Spleen (tissue), 7 donors: ENCODE results near the gene YIPF3.
"Not testable (repeated sequence)": the region's sequence is repeated elsewhere in the genome, so short reads cannot be mapped to it uniquely, and the experiment has no call there.

Experiments used
- POLR2AphosphoS5 ChIP-seq, 3 donors: sonication (generic); formaldehyde crosslinking; IDR thresholded peaks; one replicate each; pipeline ENCODE4 v1.5.1; 2017; ENCODE audit warnings: antibody characterized with exemption in 3 of 3
- TF ChIP-seq, protein P1 (sequence below), 11 experiments: fragments of 200-600 bp in 7 of 11; fragments of 450-650 bp in 4 of 11; sonication (generic) in 4 of 11; IDR thresholded peaks in 8 of 11; conservative IDR thresholded peaks in 3 of 11; 1 replicate in 7 of 11; 2 replicates in 4 of 11; pipeline versions ENCODE4 v1.4.0 to v1.8.0; 2016 to 2021; ENCODE audit warnings: antibody characterized with exemption in 11 of 11, inconsistent platforms in 4 of 11, mild to moderate bottlenecking in 1 of 11
- donor health status: DM: no; HTN: no; CAD: no; lungs with moderate emphysema.
- donor health status: DM: no; HTN: no; CAD: no.
- donor health status: DM: no; HTN: no; CAD: no.

DNA sequence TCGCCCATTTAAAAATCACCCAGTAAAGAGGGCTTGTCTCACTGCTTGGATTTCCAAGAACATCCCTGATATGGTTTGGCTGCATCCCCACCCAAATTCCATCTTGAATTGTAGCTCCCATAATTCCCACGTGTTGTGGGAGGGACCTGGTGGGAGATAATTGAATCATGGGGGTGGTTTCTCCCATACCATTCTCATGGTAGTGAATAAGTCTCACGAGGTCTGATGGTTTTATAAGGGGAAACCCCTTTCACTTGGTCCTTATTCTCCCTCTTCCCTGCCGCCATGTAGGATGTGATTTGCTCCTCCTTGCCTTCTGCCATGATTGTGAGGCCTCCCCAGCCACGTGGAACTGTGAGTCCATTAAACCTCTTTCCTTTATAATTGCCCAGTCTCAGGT lies 49.5 kb downstream of the YIPF3 start:
- TF ChIP-seq, protein P1, sequence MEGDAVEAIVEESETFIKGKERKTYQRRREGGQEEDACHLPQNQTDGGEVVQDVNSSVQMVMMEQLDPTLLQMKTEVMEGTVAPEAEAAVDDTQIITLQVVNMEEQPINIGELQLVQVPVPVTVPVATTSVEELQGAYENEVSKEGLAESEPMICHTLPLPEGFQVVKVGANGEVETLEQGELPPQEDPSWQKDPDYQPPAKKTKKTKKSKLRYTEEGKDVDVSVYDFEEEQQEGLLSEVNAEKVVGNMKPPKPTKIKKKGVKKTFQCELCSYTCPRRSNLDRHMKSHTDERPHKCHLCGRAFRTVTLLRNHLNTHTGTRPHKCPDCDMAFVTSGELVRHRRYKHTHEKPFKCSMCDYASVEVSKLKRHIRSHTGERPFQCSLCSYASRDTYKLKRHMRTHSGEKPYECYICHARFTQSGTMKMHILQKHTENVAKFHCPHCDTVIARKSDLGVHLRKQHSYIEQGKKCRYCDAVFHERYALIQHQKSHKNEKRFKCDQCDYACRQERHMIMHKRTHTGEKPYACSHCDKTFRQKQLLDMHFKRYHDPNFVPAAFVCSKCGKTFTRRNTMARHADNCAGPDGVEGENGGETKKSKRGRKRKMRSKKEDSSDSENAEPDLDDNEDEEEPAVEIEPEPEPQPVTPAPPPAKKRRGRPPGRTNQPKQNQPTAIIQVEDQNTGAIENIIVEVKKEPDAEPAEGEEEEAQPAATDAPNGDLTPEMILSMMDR (IDR thresholded peaks at IDR 0.05 in 8 of 11, conservative IDR thresholded peaks at IDR 0.05 in 3 of 11) = not testable (repeated sequence)
- TF ChIP-seq POLR2AphosphoS5 (IDR thresholded peaks at IDR 0.05) = not testable (repeated sequence)
